ENCODE measurements around the gene SLC1A2.

SLC1A2 gene

GRCh38 chr11:35290876-35291275, 128.5 kb downstream of the SLC1A2 start:
- no peak for DNase-seq (ENCODE audit: low read depth)
- TF ChIP-seq CTCF (IDR thresholded peaks at IDR 0.05; ENCODE audit: low read length, missing control alignments): no peak
- H3K4me3 ChIP-seq (replicated peaks; ENCODE audit: low read depth, low read length): no peak overlapping the region

- no peak for TF ChIP-seq CTCF (IDR thresholded peaks at IDR 0.05; ENCODE audit: low read length, missing control alignments)
- peak; percentile 64 for DNase-seq (ENCODE audit: low read depth)
Measured at GRCh38 chr11:35289821-35290220, 129.5 kb downstream of the SLC1A2 start.

GRCh38 chr11:35288817-35289541, 130.4 kb downstream of the SLC1A2 start:
- no peak for TF ChIP-seq CTCF (IDR thresholded peaks at IDR 0.05; ENCODE audit: low read length, missing control alignments)
- peak; percentile 75 for DNase-seq (ENCODE audit: low read depth)
- no peak overlapping the region for H3K4me3 ChIP-seq (replicated peaks; ENCODE audit: low read depth, low read length)

More at GRCh38 chr11:35289821-35290220, 129.5 kb downstream of the SLC1A2 start:
- H3K4me3 ChIP-seq (replicated peaks; ENCODE audit: low read depth, low read length): no peak overlapping the region

- no peak overlapping the region for H3K4me3 ChIP-seq (replicated peaks; ENCODE audit: low read depth, low read length)
- no peak for DNase-seq (ENCODE audit: low read depth)
- no peak for TF ChIP-seq CTCF (IDR thresholded peaks at IDR 0.05; ENCODE audit: low read length, missing control alignments)
Measured at GRCh38 chr11:35288309-35288708, 131.0 kb downstream of the SLC1A2 start.

- H3K4me3 ChIP-seq (replicated peaks; ENCODE audit: low read depth, low read length): no peak overlapping the region
- no peak for DNase-seq (ENCODE audit: low read depth)
- no peak for TF ChIP-seq CTCF (IDR thresholded peaks at IDR 0.05; ENCODE audit: low read length, missing control alignments)
Measured at GRCh38 chr11:35287344-35287890, 131.9 kb downstream of the SLC1A2 start.

- TF ChIP-seq CTCF (IDR thresholded peaks at IDR 0.05; ENCODE audit: low read length, missing control alignments): no peak
Measured at GRCh38 chr11:35286126-35286525, 133.2 kb downstream of the SLC1A2 start.

GRCh38 chr11:35285471-35285870, 133.9 kb downstream of the SLC1A2 start:
- TF ChIP-seq CTCF (IDR thresholded peaks at IDR 0.05; ENCODE audit: low read length, missing control alignments): no peak

More at GRCh38 chr11:35286126-35286525, 133.2 kb downstream of the SLC1A2 start:
- DNase-seq (ENCODE audit: low read depth): no peak
- H3K4me3 ChIP-seq (replicated peaks; ENCODE audit: low read depth, low read length): no peak overlapping the region

More at GRCh38 chr11:35285471-35285870, 133.9 kb downstream of the SLC1A2 start:
- no peak overlapping the region for H3K4me3 ChIP-seq (replicated peaks; ENCODE audit: low read depth, low read length)
- no peak for DNase-seq (ENCODE audit: low read depth)

Measured in fibroblast of pulmonary artery (primary cell).